Ishikawa (cell line): ENCODE measurements around the gene CHCHD3.

Experiments
- CEBPB ChIP-seq: IDR thresholded peaks from 2 replicates; pipeline ENCODE4 v1.6.1; 2012
- CREB1 ChIP-seq: IDR thresholded peaks from 2 replicates; pipeline ENCODE4 v1.6.1; 2012; ENCODE audit warnings: low read depth
- EGR1 ChIP-seq: IDR thresholded peaks from 2 replicates; pipeline ENCODE4 v1.6.1; 2012
- EP300 ChIP-seq: IDR thresholded peaks from 2 replicates; pipeline ENCODE4 v1.6.1; 2012; ENCODE audit warnings: borderline replicate concordance
- NFIC ChIP-seq: IDR thresholded peaks from 2 replicates; pipeline ENCODE4 v1.6.1; 2012
- RAD21 ChIP-seq: IDR thresholded peaks from 2 replicates; pipeline ENCODE4 v1.6.1; 2012; ENCODE audit warnings: low read depth
- USF1 ChIP-seq: IDR thresholded peaks from 2 replicates; pipeline ENCODE4 v1.6.1; 2012
- YY1 ChIP-seq: IDR thresholded peaks from 2 replicates; pipeline ENCODE4 v1.6.1; 2012; ENCODE audit warnings: low read depth

DNA sequence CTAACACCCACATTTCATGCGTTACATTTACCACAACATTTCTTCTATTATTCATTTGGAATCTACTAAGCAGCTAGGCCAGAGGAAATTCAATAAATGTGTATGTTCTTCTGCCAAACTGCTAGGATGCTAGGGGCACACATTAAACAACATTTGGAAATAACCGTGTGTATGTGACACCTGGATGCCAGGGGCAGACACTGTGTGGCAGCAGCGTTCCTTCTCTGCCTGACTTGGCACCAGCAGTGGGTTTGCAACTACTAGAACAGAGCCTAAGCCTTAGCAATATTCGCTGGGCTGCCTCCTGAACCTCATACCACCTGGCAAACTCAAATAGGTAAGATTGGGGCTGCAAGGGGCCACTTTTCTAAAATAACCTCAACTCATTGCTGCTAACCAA, 182.1 kb downstream of the CHCHD3 start:
- TF ChIP-seq YY1 (no peak), USF1 (no peak), NFIC (no peak), EGR1 (no peak), CEBPB (no peak), CREB1 (no peak), EP300 (no peak), RAD21 (peak; percentile 19; the same call in 1 of the 2 replicates)
